HCT116 (cell line): ENCODE measurements around the gene SEMA3E. TPM values are rescaled to one million over a fixed set of nuclear protein-coding genes. Genes with fewer than 3 reads are reported as not detected.

Source experiments
- ATAC-seq: fragments of 200-7000 bp; cut with Tn5 transposase; 2 replicates; pipeline ENCODE4 v1.9.1; 2020; ENCODE audit warnings: mild to moderate bottlenecking, moderate library complexity
- BruUV-seq: library from RNA; stranded (reverse); fragments of 400-500 nt; replicated peaks from 2 replicates; lab custom pipeline; 2021; lab: Mats Ljungman, UMichigan
- CTCF ChIA-PET: fragments of 300-600 bp; sonication (Branson Sonifier 250); formaldehyde crosslinking; loops from one replicate; lab custom pipeline; 2021; ENCODE audit warnings: antibody characterized with exemption; lab: Charles Lee
- POLR2A ChIA-PET: fragments of 300-600, 350-600 bp; sonication (Branson Sonifier 250); formaldehyde crosslinking; loops from one replicate; lab custom pipeline; 2021; ENCODE audit warnings: antibody characterized with exemption; lab: Charles Lee
- RAD21 ChIA-PET, 2 experiments: fragments of 300-600 bp; sonication (Branson Sonifier 250); formaldehyde crosslinking; loops; one replicate each; lab custom pipeline; 2023; ENCODE audit warnings: low total read pairs in 2 of 2; ENCODE audit not compliant: uncharacterized antibody in 2 of 2, unreplicated experiment in 2 of 2, low non-redundant PET in 1 of 2; lab: Charles Lee
- DNase-seq: peaks from one replicate; pipeline ENCODE4 v3.0.0-alpha.2; 2010; ENCODE audit warnings: low read depth, low spot score
- H2AFZ ChIP-seq: fragments of 200-600 bp; shearing (Covaris generic), sonication (generic); 2 replicates; pipeline ENCODE4 v1.6.1; 2017; ENCODE audit warnings: low read depth, mixed run types, mixed read lengths, antibody characterized with exemption, low read length; ENCODE audit not compliant: poor library complexity, severe bottlenecking
- H3K27ac ChIP-seq: 2 replicates; pipeline ENCODE4 v1.5.1; 2012; ENCODE audit warnings: low read depth, low read length
- H3K27me3 ChIP-seq: fragments of 200-600 bp; sonication (generic); 2 replicates; pipeline ENCODE4 v1.6.1; 2016; ENCODE audit warnings: mixed run types, low read length, mixed read lengths; ENCODE audit not compliant: insufficient read depth
- H3K36me3 ChIP-seq, 2 experiments: fragments of 200-500 bp in 1 of 2; fragments of 200-600 bp in 1 of 2; sonication (Bioruptor generic) in 1 of 2; sonication (generic) in 1 of 2; 2 replicates each; pipeline versions ENCODE4 v1.5.1 to v1.6.1; 2014 to 2016; ENCODE audit warnings: low read length in 2 of 2, inconsistent platforms in 1 of 2, mixed read lengths in 1 of 2, mixed run types in 1 of 2; ENCODE audit not compliant: insufficient read depth in 2 of 2, control insufficient read depth in 1 of 2
- H3K4me1 ChIP-seq, 2 experiments: fragments of 200-600 bp in 1 of 2; sonication (generic) in 1 of 2; 2 replicates each; pipeline versions ENCODE4 v1.5.1 to v1.6.1; 2012 to 2017; ENCODE audit warnings: low read length in 2 of 2, inconsistent platforms in 1 of 2, mild to moderate bottlenecking in 1 of 2, mixed read lengths in 1 of 2, mixed run types in 1 of 2, moderate library complexity in 1 of 2; ENCODE audit not compliant: insufficient read depth in 2 of 2, control insufficient read depth in 1 of 2
- H3K4me2 ChIP-seq: fragments of 200-600 bp; sonication (generic); 2 replicates; pipeline ENCODE4 v1.6.1; 2017; ENCODE audit warnings: mixed run types, low read length, mixed read lengths
- H3K4me3 ChIP-seq, 2 experiments: fragments of 200-600 bp in 1 of 2; sonication (generic) in 1 of 2; replicated peaks in 1 of 2; 2 replicates each; pipeline ENCODE4 v1.5.1; 2011 to 2016; ENCODE audit warnings: low read length in 2 of 2, control low read depth in 1 of 2, low read depth in 1 of 2, mild to moderate bottlenecking in 1 of 2, mixed read lengths in 1 of 2, mixed run types in 1 of 2
- H3K79me2 ChIP-seq: fragments of 200-600 bp; sonication (generic); 2 replicates; pipeline ENCODE4 v1.6.1; 2017; ENCODE audit warnings: mild to moderate bottlenecking, mixed run types, low read length, moderate library complexity, mixed read lengths; ENCODE audit not compliant: insufficient read depth
- H3K9ac ChIP-seq: fragments of 200-600 bp; sonication (generic); 2 replicates; pipeline ENCODE4 v1.6.1; 2016; ENCODE audit warnings: low read length, mixed read lengths
- H3K9me2 ChIP-seq: fragments of 200-600 bp; sonication (generic), shearing (Covaris generic); 2 replicates; pipeline ENCODE4 v1.6.1; 2017; ENCODE audit warnings: mixed run types, mild to moderate bottlenecking, moderate library complexity; ENCODE audit not compliant: insufficient read depth
- H3K9me3 ChIP-seq, 2 experiments: fragments of 200-500 bp in 1 of 2; fragments of 200-600 bp in 1 of 2; sonication (Bioruptor generic) in 1 of 2; sonication (generic) in 1 of 2; 2 replicates each; pipeline ENCODE4 v1.6.1; 2014 to 2017; ENCODE audit warnings: low read length in 2 of 2, mixed read lengths in 2 of 2, inconsistent platforms in 1 of 2, low read depth in 1 of 2, mild to moderate bottlenecking in 1 of 2, mixed run types in 1 of 2, moderate library complexity in 1 of 2; ENCODE audit not compliant: control insufficient read depth in 1 of 2, insufficient read depth in 1 of 2
- H4K20me1 ChIP-seq: fragments of 200-600 bp; sonication (generic), shearing (Covaris generic); 2 replicates; pipeline ENCODE4 v1.6.1; 2017; ENCODE audit warnings: mixed run types, mild to moderate bottlenecking, moderate library complexity; ENCODE audit not compliant: insufficient read depth
- ATF3 ChIP-seq: IDR thresholded peaks from 2 replicates; pipeline ENCODE4 v1.6.1; 2012
- EZH2 ChIP-seq: fragments of 200-600 bp; sonication (generic); IDR thresholded peaks from 2 replicates; pipeline ENCODE4 v1.6.1; 2017; ENCODE audit warnings: antibody characterized with exemption, mixed run types
- EZH2phosphoT487 ChIP-seq: fragments of 200-600 bp; IDR thresholded peaks from 2 replicates; pipeline ENCODE4 v1.6.1; 2018; ENCODE audit warnings: antibody characterized with exemption, borderline replicate concordance
- MAX ChIP-seq: IDR thresholded peaks from 2 replicates; pipeline ENCODE4 v1.6.1; 2012
- POLR2AphosphoS5 ChIP-seq: IDR thresholded peaks from 2 replicates; pipeline ENCODE4 v1.6.1; 2011; ENCODE audit warnings: mild to moderate bottlenecking, low read depth, low read length, moderate library complexity
- SP1 ChIP-seq: IDR thresholded peaks from 2 replicates; pipeline ENCODE4 v1.6.1; 2012; ENCODE audit warnings: low read depth
- ZNF274 ChIP-seq: fragments of 200-500 bp; sonication (Bioruptor generic); IDR thresholded peaks from 2 replicates; pipeline ENCODE4 v1.6.1; 2014; ENCODE audit warnings: mild to moderate bottlenecking, low read depth, low read length, inconsistent platforms
- intact Hi-C: fragments of 100-400 bp; cut with micrococcal nuclease; formaldehyde crosslinking; loops from 2 replicates; pipeline ENCODE4 v1.10.0; 2022
- total RNA-seq: library from RNA; stranded (reverse); gene quantifications from one replicate; pipeline ENCODE4 v1.2.1, GENCODE V29; 2021; ENCODE audit not compliant: unreplicated experiment

The SEMA3E gene
- total RNA-seq, 1 experiment from 2014 or later: 1.6 TPM

- Histone ChIP-seq H3K4me1 (no peaks in the 10 kb centered on the region), H3K27ac (no peak overlapping the region), H2AFZ (no peak overlapping the region)
- CTCF ChIA-PET: no interaction called here
- TF ChIP-seq ZNF274 (no peak), MAX (no peak), POLR2AphosphoS5 (no peak), EZH2 (no peak), EZH2phosphoT487 (no peak), ATF3 (no peak)
- TF ChIP-seq, all 23 proteins: peak for 0
- Histone ChIP-seq H3K4me2 (no peak overlapping the region), H3K36me3 (no peaks in the 10 kb centered on the region), H4K20me1 (no peaks in the 10 kb centered on the region), H3K9me3 (no peaks in the 10 kb centered on the region), H3K27me3 (no peaks in the 10 kb centered on the region), H3K9ac (no peak overlapping the region), H3K4me3 (no peak overlapping the region), H3K79me2 (no peaks in the 10 kb centered on the region), H3K9me2 (no peaks in the 10 kb centered on the region)
- ChIA-PET POLR2A (no interaction called here), RAD21 (no interaction called here)
- BruUV-seq: no TSS peak
- intact Hi-C loops: no loop called here
- DNase-seq (no peak), ATAC-seq (no peak)
Measured at GRCh38 chr7:83697804-83698530, 49.0 kb upstream of the SEMA3E start.

GRCh38 chr7:83696101-83696500 is 47.2 kb upstream of the SEMA3E start:
- H3K4me3 ChIP-seq: no peak overlapping the region
- H3K36me3 ChIP-seq: no peaks in the 10 kb centered on the region
- ATAC-seq (no peak), DNase-seq (no peak)
- H3K4me1 ChIP-seq: no peaks in the 10 kb centered on the region
- ChIA-PET RAD21 (no interaction called here), CTCF (no interaction called here), POLR2A (no interaction called here)
- H3K27me3 ChIP-seq: no peaks in the 10 kb centered on the region
- no peaks in the 10 kb centered on the region for H3K79me2 ChIP-seq
- no peak for TF ChIP-seq POLR2AphosphoS5
- no peak for TF ChIP-seq SP1
- no peaks in the 10 kb centered on the region for H3K9me3 ChIP-seq
- H3K4me2 ChIP-seq: no peak overlapping the region
- H4K20me1 ChIP-seq: no peaks in the 10 kb centered on the region
- no peaks in the 10 kb centered on the region for H3K9me2 ChIP-seq
- H3K9ac ChIP-seq: no peak overlapping the region
- no peak overlapping the region for H2AFZ ChIP-seq
- H3K27ac ChIP-seq: no peak overlapping the region
- intact Hi-C loops: no loop called here
- BruUV-seq: no TSS peak
